NCI-H1436 (cell line): ENCODE results near the gene HMHB1.

Experiments
- DNase-seq: peaks from one replicate; lab custom pipeline; 2025; lab: John Stamatoyannopoulos, UW

The HMHB1 gene

GRCh38 chr5:143812085-143812705 lies at the start of gene HMHB1:
Gene HMHB1, plus strand, starts transcription at chr5:143812161.
- DNase-seq: no peak

DNA sequence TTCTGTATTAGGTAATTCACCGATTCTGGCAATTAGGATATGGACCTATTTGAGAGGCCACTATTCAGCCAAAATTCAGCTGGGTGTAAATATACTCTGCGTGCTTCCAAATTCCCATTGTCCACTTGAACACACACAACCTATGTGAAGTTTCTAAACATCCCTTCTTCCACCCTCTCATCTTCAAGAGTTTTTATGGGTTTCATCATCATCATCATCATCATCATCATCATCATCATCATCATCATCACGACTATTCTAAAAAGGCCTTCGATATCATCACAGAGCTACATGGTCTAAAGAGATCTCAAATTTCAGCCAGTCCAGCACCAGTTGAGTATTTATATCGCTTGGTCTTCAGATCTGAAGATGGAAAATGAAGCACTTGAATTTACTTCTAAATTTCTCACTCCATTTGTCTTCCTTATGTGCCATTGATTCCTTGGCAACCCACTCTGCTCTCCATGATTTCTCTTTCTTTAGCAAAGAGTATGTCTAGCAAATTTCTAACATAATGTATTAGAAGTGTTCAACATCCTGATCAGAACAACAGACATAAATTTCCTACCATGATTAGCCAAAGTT lies 49.2 kb upstream of the HMHB1 start:
- no peak for DNase-seq

DNA sequence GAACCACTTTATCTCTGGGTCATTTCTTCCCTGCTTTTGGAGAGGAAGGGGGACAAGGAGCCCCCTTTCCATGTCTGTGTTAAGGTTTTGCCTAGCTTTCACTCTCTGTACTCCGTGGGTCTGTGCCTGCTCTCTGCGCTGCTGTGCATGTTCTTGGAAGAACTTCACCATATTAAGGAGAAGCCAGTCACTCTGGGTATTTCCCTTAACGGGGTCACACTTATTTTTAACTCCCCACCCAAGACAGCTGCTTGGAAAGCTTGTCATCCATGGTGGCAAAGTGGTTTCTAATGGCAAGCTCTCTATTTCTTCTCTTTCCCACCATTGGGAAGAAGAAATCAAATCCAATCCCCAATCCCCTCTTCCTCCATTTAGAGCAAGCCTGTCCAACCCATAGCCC lies 44.8 kb upstream of the HMHB1 start:
- no peak for DNase-seq

DNA sequence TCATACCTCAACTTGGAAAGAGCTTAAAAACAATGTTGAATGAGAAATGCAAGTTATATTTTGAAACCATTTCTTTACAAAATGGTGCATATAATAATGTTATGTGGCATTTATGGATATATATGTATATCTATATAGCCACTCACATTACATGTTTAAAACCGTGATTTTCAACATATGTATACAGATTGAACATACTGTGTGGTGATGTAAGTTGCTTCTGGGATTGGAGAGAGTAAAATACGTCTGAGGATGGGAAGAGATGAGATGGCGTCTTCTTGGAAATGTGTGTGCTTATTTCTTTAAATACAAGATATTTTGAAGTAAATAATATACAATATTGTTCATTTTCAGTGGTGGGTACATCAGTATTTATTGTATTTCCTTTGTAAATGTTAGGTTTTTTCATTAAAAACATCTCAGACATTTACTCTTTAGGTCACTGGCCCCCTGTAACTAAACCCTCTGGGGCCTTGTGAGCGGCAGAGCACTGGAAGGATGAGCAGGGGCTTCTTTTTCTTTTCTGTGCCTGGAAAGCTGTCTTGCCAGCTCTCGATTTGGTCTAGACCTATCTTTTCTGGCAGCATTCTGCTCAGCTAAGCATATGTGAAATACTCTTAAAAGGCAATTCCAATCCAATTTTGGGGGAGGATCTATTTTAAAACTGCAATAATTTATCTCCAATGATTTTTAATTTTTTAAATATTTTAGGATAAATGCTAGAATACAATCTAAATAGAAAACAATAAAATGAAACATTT lies 42.8 kb upstream of the HMHB1 start:
- no peak for DNase-seq

DNA sequence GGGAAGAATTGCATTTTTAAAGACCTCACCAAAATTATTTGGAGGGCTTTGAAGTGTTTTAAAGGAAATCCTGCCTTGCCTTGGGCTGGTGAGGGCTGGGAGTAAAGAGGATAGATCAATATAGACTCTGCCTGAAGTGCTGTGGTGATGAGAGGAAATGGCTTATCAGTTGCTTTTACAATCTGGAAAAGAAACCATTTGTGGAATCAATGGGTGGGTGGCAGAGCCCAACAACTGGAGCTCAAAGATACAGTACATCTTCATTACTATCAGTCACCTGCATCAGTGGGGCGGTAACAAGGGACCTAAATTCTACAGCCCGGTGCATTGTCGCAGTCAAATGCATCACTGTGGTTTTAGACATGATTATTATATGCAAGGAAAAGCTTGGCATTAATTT lies 41.5 kb upstream of the HMHB1 start:
- DNase-seq: no peak

DNA sequence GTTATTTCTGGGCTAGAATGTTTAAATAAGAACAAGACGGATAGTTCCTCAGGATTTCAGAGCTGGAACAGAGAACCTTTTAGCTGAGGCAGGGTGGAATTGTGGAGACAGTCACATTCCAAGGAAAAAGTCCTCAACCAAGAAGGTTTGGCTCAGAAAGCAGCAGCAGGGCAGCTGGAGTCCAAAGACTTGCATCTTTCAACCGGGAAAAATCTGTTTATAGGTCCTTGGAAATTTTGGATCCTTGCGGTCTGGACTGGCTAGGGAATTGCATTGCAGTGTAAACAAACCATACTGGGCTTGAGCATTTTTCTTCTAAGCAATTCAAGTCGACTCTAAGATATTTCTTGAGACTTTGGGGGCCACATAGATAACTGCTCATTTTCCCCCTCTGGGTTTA lies 40.8 kb upstream of the HMHB1 start:
- DNase-seq: no peak

DNA sequence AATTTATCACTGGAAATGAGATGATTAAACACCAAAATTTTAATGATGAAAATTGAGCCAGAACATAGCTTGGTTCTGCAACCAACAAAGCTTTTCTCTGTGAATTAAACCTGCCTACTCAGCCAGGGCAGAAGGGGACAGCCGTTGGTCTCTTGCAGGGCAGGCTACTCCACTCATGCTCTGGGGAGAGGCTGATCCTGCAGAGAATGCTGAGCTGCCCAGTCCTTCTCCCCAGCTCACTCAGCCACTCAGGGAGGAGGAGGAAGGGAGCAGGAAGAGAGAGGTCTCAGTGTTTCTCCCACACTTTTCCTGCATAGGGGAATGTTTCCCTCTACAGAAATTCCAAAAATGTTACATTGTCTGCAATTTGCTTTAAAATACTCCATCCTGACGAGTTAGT lies 40.4 kb upstream of the HMHB1 start:
- no peak for DNase-seq

- DNase-seq: no peak
These were observed 39.3 kb upstream of the HMHB1 start for GRCh38 chr5:143772621-143773020.

GRCh38 chr5:143775258-143775657 lies 36.7 kb upstream of the HMHB1 start:
- no peak for DNase-seq

DNA sequence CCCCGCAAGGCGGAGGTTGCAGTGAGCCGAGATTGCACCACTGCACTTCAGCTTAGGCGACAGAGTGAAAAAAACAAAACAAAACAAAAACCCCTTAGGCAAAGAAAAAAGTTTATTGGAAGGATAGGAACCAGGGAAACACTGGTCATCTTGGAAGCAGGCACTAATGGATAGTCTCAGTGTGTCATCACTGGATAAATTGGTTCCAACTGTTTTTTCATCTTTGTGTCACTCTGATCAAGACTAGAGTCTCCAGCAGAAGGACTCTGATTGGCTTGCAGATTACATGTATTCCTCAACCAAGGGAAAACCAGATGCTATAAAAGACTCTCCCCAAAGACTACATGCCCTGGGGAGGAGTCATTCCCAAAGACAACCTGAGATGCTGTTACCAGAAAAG lies 35.0 kb upstream of the HMHB1 start:
- DNase-seq: no peak

DNA sequence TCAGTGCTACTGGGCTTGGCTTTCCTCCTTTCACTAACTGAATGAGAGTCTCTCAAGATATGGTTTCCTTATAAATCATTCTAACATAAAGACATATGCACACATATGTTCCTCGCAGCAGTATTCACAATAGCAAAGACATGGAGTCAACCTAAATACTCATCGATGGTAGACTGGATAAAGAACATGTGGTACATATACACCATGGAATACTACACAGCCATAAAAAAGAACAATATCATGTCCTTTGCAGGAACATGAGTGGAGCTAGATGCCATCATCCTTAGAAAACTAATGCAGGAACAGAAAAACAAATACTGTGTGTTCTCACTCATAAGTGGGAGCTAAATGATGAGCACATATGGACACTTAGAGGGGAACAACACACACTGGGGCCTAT lies 32.5 kb upstream of the HMHB1 start:
- no peak for DNase-seq

DNA sequence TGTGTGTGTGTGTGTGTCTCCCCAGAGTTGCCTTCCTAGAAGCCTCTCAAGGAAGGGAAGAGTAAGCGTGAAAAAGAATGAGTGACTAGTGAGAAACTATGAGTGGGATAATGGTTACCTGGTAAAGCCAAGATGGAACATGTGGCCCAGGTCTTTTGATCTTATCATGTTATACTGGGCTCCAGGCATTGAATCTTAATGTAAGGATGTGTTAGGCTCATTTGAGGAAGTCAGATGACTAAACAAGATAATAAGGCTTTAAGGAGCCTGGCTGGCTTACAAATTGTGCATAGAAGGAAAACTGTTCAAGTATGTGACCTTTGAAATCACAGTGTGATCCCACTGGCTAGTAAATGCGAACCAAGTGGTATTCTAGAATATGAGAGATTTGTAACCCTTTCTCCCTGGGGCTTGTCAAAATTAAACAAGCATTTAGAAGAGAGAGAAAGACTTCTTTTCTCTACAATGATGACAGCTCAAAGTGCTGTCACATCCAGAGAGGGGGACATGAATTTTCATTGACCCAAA lies 29.9 kb upstream of the HMHB1 start:
- no peak for DNase-seq

DNA sequence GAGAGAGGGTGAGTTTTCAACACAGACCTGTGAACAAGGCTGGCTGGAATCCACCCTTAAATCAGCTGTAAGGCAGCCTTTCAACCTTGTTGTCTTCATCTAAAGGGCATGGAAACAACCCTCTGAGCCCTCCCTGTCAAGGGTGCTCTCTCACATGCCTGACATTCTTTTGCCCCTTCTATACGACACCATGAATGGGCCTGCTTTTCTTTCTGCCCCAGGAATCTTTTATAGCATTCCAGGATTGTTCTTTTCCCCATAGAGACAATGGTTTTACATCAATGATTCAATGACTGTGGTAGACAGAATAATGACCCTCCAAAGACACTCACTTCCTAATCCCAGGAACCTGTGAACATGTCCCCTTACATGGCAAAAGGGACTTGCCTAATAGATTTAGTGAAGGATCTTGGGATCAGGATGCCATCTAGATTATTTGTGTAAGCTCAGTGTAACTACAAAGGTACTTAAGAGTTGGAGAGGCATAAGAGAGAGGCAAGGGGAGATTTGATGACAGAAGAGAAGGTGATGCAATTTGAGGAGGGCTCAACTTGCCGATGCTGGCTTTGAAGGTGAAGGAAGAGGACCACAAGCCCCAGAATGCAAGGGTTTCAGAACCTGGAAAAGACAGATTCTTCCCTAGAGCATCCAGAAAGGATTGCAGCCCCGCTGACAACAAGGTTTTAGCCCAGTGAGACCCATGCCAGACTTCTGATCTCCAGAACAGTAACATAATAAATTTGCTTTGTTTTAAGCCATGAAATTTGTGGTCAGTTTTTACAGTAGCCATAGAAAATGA lies 29.2 kb upstream of the HMHB1 start:
- DNase-seq: no peak

GRCh38 chr5:143788401-143788800 lies 23.6 kb upstream of the HMHB1 start:
- no peak for DNase-seq

DNA sequence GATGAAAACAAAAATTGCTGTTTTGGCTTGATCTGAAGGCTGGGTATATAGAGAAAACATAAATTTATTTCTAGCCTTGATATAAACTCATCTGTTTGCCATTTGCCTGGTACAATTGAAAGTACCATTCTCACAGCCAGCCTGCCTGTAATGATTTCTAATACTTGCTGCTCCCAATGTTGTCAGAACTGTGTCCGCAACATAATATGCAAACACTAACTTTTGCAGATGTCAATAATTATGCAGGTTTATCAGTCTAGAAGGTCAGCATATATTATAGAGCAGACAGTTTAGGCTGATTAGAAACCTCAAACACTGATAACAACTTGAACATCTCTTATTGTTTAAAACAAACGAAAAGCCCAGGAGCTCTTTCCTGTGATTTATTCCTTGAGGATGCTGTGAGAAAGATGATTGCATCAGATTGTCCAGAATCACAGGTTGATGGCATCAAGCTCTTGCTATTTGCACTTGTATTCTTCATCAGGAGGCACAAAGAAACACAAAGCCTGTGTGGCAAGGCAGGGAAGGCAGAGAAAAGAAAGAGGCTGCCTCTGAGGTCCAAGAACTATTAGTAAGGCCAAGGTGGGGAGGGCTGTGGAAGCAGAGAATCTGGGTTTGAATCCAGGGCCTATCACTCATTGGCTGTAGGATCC lies 21.4 kb upstream of the HMHB1 start:
- no peak for DNase-seq

DNA sequence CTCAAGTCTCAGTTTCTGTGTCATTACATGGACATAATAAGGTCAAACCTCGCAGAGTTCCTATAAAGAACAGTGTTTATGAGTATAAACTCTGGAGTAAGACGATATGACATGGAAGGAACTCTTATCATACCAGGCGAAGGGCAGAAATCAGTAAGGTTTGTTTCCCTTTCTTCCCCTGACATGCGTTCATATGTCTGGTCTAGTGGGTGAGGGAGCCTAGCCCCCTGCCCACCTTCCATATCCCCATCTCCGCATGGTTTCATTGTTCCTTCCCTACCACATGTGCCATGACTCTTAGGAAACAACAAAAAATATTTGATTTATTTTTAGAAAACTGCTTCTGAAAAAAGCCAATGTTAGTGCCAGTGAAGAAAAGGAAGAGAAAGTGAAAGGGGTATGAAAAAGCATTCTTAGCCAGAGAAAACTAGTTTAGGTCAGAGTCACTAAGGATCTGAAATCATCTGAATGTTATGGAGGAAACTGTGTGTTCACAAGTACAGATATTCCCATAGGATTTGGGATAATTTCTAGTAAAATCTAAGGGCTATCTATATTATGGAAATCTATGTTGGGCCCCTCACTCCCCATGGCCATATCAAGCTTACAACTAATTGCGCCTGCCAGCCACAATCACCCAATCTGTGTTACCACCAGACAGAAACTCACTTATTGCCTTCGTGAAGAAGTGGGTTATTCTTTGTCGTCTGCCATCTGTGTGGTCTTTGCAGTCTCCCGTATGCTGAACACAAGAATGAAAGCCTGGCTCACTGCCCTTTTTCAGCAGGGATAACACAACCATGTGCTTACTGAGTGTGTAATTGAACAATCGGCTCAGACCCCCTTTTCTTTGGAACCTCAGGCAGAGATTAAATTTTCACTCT lies 19.9 kb upstream of the HMHB1 start:
- DNase-seq: no peak

DNA sequence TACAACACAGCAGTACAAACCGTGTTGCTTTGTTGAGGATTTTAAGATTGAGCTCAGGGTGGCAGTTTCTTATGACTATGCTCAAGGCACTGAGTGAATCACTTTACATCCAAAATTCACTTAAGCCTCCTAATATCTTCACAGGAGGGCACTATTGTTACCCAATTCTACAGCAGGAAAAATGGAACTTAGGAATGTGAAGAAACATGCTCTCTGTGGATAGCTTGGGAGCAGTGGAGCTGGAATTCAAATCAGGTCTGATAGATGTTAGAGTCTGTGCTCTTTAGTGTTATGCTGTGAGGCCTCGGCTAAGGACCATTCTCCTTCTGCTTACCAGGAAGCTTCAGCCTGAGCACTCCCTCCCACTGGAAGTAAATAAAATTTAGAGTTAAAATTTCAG lies 18.7 kb upstream of the HMHB1 start:
- DNase-seq: no peak

DNA sequence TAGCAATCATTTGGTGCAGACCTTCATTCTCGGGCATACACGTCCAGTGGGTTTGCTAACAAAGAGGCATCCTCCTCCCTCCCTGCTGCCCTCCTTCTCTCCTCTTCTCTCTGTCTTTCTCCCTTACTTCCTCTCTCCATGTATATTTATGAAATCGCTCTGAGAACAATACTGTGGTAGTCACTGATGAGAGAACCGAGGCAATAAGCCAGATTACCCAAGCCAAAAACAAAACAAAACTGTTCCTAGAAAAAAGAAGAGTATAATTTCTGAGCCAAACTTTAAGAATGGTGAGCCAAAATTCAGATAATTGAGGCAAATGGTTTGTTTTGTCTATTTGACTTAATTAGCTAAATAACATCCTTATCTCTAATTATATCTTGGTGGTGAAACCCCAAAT lies 15.8 kb upstream of the HMHB1 start:
- DNase-seq: no peak

- no peak for DNase-seq
These were observed 15.2 kb upstream of the HMHB1 start for GRCh38 chr5:143796753-143797152.

DNA sequence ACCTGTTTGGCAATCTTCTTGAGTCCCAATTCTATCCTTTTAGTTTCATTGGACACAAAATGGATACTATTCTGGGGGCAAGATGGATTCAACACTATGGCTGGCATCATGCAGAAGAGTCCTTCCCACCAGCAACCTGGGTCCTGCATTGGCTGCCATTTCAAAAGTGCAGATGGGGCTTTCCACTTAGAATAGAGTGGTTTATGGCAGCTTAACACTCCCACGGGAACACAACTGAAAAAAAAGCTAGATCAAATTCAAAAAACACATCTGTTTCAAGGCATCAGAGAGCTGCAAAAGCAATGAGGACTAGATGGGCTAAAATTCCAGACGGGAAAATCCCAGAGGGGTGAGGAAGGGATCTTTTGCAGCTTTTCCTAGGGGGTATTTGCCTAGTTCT lies 11.2 kb upstream of the HMHB1 start:
- no peak for DNase-seq
